Loucy (cell line): ENCODE measurements around the gene PPFIBP1.
"Not testable (repeated sequence)": the region's sequence is repeated elsewhere in the genome, so short reads cannot be mapped to it uniquely, and the experiment has no call there.

ENCODE experiments used
- H2AFZ ChIP-seq: fragments of 200-600 bp; sonication (generic); 2 replicates; pipeline ENCODE4 v1.6.0; 2016; ENCODE audit warnings: antibody characterized with exemption, mild to moderate bottlenecking, low read length, moderate library complexity
- H3F3A ChIP-seq: fragments of 200-600 bp; 2 replicates; pipeline ENCODE4 v1.6.0; 2016; ENCODE audit warnings: antibody characterized with exemption, low read depth, mild to moderate bottlenecking
- H3K27me3 ChIP-seq: fragments of 200-600 bp; sonication (generic); 2 replicates; pipeline ENCODE4 v1.6.1; 2014; ENCODE audit warnings: low read length, mild to moderate bottlenecking; ENCODE audit not compliant: insufficient read depth, poor library complexity, severe bottlenecking
- H3K36me3 ChIP-seq: fragments of 200-600 bp; sonication (generic); 2 replicates; pipeline ENCODE4 v1.6.1; 2016; ENCODE audit warnings: low read length; ENCODE audit not compliant: insufficient read depth
- H3K4me1 ChIP-seq: fragments of 200-600 bp; sonication (generic); 2 replicates; pipeline ENCODE4 v1.5.1; 2014; ENCODE audit warnings: low read length, mild to moderate bottlenecking; ENCODE audit not compliant: insufficient read depth, poor library complexity, severe bottlenecking
- H3K4me2 ChIP-seq: fragments of 200-600 bp; sonication (generic); 2 replicates; pipeline ENCODE4 v1.6.0; 2014; ENCODE audit warnings: antibody characterized with exemption, low read length, low read depth, mild to moderate bottlenecking; ENCODE audit not compliant: poor library complexity, severe bottlenecking
- H3K4me3 ChIP-seq: fragments of 200-600 bp; sonication (generic); 2 replicates; pipeline ENCODE4 v1.5.1; 2014; ENCODE audit warnings: low read length, mild to moderate bottlenecking, mixed read lengths; ENCODE audit not compliant: poor library complexity, severe bottlenecking
- H3K79me2 ChIP-seq: fragments of 200-600 bp; sonication (generic); 2 replicates; pipeline ENCODE4 v1.6.1; 2014; ENCODE audit warnings: low read length; ENCODE audit not compliant: insufficient read depth
- H3K9ac ChIP-seq: fragments of 200-600 bp; sonication (generic); 2 replicates; pipeline ENCODE4 v1.6.0; 2014; ENCODE audit warnings: mild to moderate bottlenecking, low read depth, low read length, moderate library complexity; ENCODE audit not compliant: poor library complexity, severe bottlenecking
- H3K9me2 ChIP-seq: fragments of 200-600 bp; sonication (generic); replicated peaks from 2 replicates; pipeline ENCODE4 v1.6.1; 2016; ENCODE audit warnings: low read depth, low read length, mixed read lengths
- H3K9me3 ChIP-seq: fragments of 200-600 bp; sonication (generic); 2 replicates; pipeline ENCODE4 v1.6.1; 2014; ENCODE audit warnings: mild to moderate bottlenecking, antibody characterized with exemption, low read length, low read depth; ENCODE audit not compliant: insufficient read depth
- H4K20me1 ChIP-seq: fragments of 200-600 bp; sonication (generic); 2 replicates; pipeline ENCODE4 v1.6.0; 2014; ENCODE audit warnings: antibody characterized with exemption, low read length, mild to moderate bottlenecking; ENCODE audit not compliant: insufficient read depth, poor library complexity, severe bottlenecking
- CTCF ChIP-seq: fragments of 200-600 bp; sonication (generic); conservative IDR thresholded peaks from 2 replicates; pipeline ENCODE4 v1.5.1; 2014; ENCODE audit warnings: mild to moderate bottlenecking, antibody characterized with exemption, low read length
- EZH2phosphoT487 ChIP-seq: fragments of 200-600 bp; IDR thresholded peaks from 2 replicates; pipeline ENCODE4 v1.6.1; 2018; ENCODE audit warnings: antibody characterized with exemption, mild to moderate bottlenecking, moderate library complexity, borderline replicate concordance

The PPFIBP1 gene

GRCh38 chr12:27541031-27541719, 17.2 kb downstream of the PPFIBP1 start:
- no peaks in the 10 kb centered on the region for H3K9me2 ChIP-seq
- H3K4me3 ChIP-seq, result no peak overlapping the region
- H3K9ac ChIP-seq, result no peak overlapping the region
- H3K79me2 ChIP-seq, result peaks cover 33% of the 10 kb centered on the region
- H3K9me3 ChIP-seq, result no peaks in the 10 kb centered on the region
- H3K4me1 ChIP-seq, result peaks cover 8% of the 10 kb centered on the region
- H3F3A ChIP-seq, result no peaks in the 10 kb centered on the region
- H3K27me3 ChIP-seq, result no peaks in the 10 kb centered on the region
- TF ChIP-seq CTCF (no peak), EZH2phosphoT487 (no peak)
- H3K36me3 ChIP-seq, result no peaks in the 10 kb centered on the region
- H4K20me1 ChIP-seq, result no peaks in the 10 kb centered on the region
- no peak overlapping the region for H2AFZ ChIP-seq
- H3K4me2 ChIP-seq, result no peak overlapping the region

GRCh38 chr12:27542628-27543027, 18.6 kb downstream of the PPFIBP1 start:
- Histone ChIP-seq H3K4me2 (no peak overlapping the region), H3F3A (no peaks in the 10 kb centered on the region), H3K4me1 (peaks cover 8% of the 10 kb centered on the region), H3K9ac (no peak overlapping the region), H3K27me3 (no peaks in the 10 kb centered on the region), H4K20me1 (no peaks in the 10 kb centered on the region), H3K79me2 (peaks cover 27% of the 10 kb centered on the region), H3K9me2 (no peaks in the 10 kb centered on the region), H2AFZ (no peak overlapping the region), H3K4me3 (no peak overlapping the region), H3K9me3 (no peaks in the 10 kb centered on the region), H3K36me3 (no peaks in the 10 kb centered on the region)
- TF ChIP-seq EZH2phosphoT487, result no peak
- TF ChIP-seq CTCF, result no peak

GRCh38 chr12:27544858-27545257, 20.9 kb downstream of the PPFIBP1 start:
- peaks cover 31% of the 10 kb centered on the region for H3K79me2 ChIP-seq
- not testable (repeated sequence) for H3K9ac ChIP-seq, H3K36me3 ChIP-seq, H3K4me3 ChIP-seq, H4K20me1 ChIP-seq, H2AFZ ChIP-seq, H3K4me2 ChIP-seq, H3K9me2 ChIP-seq, H3K27me3 ChIP-seq, H3K9me3 ChIP-seq, H3F3A ChIP-seq, H3K4me1 ChIP-seq

GRCh38 chr12:27545665-27546064, 21.7 kb downstream of the PPFIBP1 start:
- H3K4me1 ChIP-seq, result no peaks in the 10 kb centered on the region
- no peaks in the 10 kb centered on the region for H3K9me3 ChIP-seq
- H3K9me2 ChIP-seq, result no peaks in the 10 kb centered on the region
- H2AFZ ChIP-seq, result no peak overlapping the region
- H3K79me2 ChIP-seq, result peaks cover 23% of the 10 kb centered on the region
- no peaks in the 10 kb centered on the region for H3F3A ChIP-seq
- no peaks in the 10 kb centered on the region for H3K27me3 ChIP-seq
- H4K20me1 ChIP-seq, result no peaks in the 10 kb centered on the region
- no peaks in the 10 kb centered on the region for H3K36me3 ChIP-seq
- H3K4me2 ChIP-seq, result no peak overlapping the region
- H3K4me3 ChIP-seq, result no peak overlapping the region
- TF ChIP-seq CTCF (no peak), EZH2phosphoT487 (no peak)
- H3K9ac ChIP-seq, result no peak overlapping the region
